22Rv1 (cell line): Measurements from ENCODE around the gene ATP13A4.

Source experiments
- H3K27ac ChIP-seq: fragments of 450-650 bp; 2 replicates; pipeline ENCODE4 v1.5.1; 2017
- ZFX ChIP-seq: fragments of 450-650 bp; IDR thresholded peaks from 2 replicates; pipeline ENCODE4 v1.6.1; 2017; ENCODE audit warnings: antibody characterized with exemption, borderline replicate concordance
- TF ChIP-seq, protein P1 (sequence below): fragments of 450-650 bp; IDR thresholded peaks from 2 replicates; pipeline ENCODE4 v1.5.1; 2017; ENCODE audit warnings: mild to moderate bottlenecking

ATP13A4 gene

GRCh38 chr3:193391902-193392301 is 162.8 kb downstream of the ATP13A4 start:
- no peak overlapping the region for H3K27ac ChIP-seq
- TF ChIP-seq, protein P1, sequence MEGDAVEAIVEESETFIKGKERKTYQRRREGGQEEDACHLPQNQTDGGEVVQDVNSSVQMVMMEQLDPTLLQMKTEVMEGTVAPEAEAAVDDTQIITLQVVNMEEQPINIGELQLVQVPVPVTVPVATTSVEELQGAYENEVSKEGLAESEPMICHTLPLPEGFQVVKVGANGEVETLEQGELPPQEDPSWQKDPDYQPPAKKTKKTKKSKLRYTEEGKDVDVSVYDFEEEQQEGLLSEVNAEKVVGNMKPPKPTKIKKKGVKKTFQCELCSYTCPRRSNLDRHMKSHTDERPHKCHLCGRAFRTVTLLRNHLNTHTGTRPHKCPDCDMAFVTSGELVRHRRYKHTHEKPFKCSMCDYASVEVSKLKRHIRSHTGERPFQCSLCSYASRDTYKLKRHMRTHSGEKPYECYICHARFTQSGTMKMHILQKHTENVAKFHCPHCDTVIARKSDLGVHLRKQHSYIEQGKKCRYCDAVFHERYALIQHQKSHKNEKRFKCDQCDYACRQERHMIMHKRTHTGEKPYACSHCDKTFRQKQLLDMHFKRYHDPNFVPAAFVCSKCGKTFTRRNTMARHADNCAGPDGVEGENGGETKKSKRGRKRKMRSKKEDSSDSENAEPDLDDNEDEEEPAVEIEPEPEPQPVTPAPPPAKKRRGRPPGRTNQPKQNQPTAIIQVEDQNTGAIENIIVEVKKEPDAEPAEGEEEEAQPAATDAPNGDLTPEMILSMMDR, result no peak
- no peak for TF ChIP-seq ZFX

DNA sequence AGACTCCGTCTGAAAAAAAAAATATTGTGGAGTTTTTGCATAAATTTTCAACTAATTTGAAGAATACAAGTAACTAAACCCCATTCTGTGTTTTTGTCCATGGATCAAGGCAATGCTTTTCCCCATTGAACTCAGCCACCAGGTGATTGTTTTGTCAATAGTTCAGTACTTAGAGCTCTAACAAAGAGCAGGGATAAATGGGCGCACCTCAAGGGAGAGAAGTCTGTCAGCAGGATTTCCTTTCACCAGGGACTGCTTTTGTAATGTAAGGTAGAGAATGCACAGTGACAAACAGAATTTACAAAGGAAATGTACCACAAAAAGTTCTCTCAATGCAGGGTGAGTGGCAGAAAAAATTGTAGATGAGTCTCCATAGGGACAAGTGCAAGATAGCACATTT is 165.4 kb downstream of the ATP13A4 start:
- no peak for TF ChIP-seq ZFX
- TF ChIP-seq, protein P1, result no peak
- no peak overlapping the region for H3K27ac ChIP-seq

GRCh38 chr3:193388361-193388760 is 166.3 kb downstream of the ATP13A4 start:
- TF ChIP-seq ZFX, result no peak
- TF ChIP-seq, protein P1, result no peak
- H3K27ac ChIP-seq, result no peak overlapping the region

- no peak for TF ChIP-seq ZFX
- TF ChIP-seq, protein P1, result no peak
These were observed 167.1 kb downstream of the ATP13A4 start for GRCh38 chr3:193387596-193387995.

DNA sequence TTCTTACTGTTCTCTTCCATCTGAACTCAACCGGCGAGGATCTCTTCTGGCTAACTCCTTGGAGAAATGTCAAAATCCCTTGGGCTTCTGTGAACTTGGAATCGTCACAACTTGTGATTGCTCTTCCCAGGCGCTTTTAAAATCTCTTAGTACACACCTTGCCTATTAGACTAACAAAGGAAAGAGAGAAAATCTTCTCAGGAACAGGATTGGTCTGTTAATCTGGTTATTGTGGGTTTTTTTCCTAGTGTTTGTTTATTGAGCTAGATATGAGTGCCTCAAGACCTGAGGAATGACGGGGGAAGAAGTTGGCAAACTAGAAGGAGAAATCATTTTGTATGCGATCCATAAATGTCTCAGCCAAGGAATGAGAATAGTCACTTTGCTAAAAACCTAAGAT is 176.0 kb downstream of the ATP13A4 start, which contains the start of gene ATP13A5:
TSS of gene ATP13A5 (minus strand) at position 48 of the 400 bp plus-strand sequence. CDS start at position 20, 28 bp downstream.
- TF ChIP-seq, protein P1, result no peak
- TF ChIP-seq ZFX, result no peak

More at GRCh38 chr3:193387596-193387995, 167.1 kb downstream of the ATP13A4 start:
- no peak overlapping the region for H3K27ac ChIP-seq

GRCh38 chr3:193377591-193377990 is 177.1 kb downstream of the ATP13A4 start:
- TF ChIP-seq, protein P1, result no peak
- TF ChIP-seq ZFX, result no peak
- H3K27ac ChIP-seq, result no peak overlapping the region

More for the DNA sequence above, 176.0 kb downstream of the ATP13A4 start, which contains the start of gene ATP13A5:
- H3K27ac ChIP-seq, result no peak within 1 kb of the TSS

- TF ChIP-seq, protein P1, result no peak
- no peak for TF ChIP-seq ZFX
- no peak overlapping the region for H3K27ac ChIP-seq
These were observed 179.1 kb downstream of the ATP13A4 start for GRCh38 chr3:193375614-193376013.
